SU-DHL-6 (cell line): ENCODE data around the gene ADAMTS14.

ENCODE experiments used
- CTCF ChIP-seq: fragments of 200-600 bp; sonication (generic); IDR thresholded peaks from one replicate; pipeline ENCODE4 v1.5.1; 2017; ENCODE audit warnings: antibody characterized with exemption, mild to moderate bottlenecking, low read length, moderate library complexity; ENCODE audit not compliant: insufficient read depth, poor library complexity, severe bottlenecking
- EZH2phosphoT487 ChIP-seq: fragments of 200-600 bp; sonication (generic), shearing (Covaris generic); conservative IDR thresholded peaks from 2 replicates; pipeline ENCODE4 v1.6.1; 2018; ENCODE audit warnings: mild to moderate bottlenecking, antibody characterized with exemption, low read length, moderate library complexity, mixed read lengths

GRCh38 chr10:70795613-70796012 lies 123.3 kb downstream of the ADAMTS14 start:
- TF ChIP-seq CTCF: no peak
- no peak for TF ChIP-seq EZH2phosphoT487
